Spleen (tissue), 11 donors: Measurements from ENCODE around the gene MBD2. TPM values are rescaled to one million over a fixed set of nuclear protein-coding genes. Genes with fewer than 3 reads are reported as not detected.

Source experiments
- DNase-seq: peaks from one replicate; pipeline ENCODE4 v3.0.0-alpha.2; 2020
- H3K27ac ChIP-seq, 8 donors: fragments of 200-600 bp; sonication (generic) in 7 of 8; 1 replicate in 4 of 8; 2 replicates in 4 of 8; pipeline versions ENCODE4 v1.5.0 to v1.8.0; 2016 to 2021; ENCODE audit warnings: inconsistent platforms in 4 of 8, mild to moderate bottlenecking in 4 of 8, moderate library complexity in 1 of 8
- H3K27me3 ChIP-seq, 7 donors: fragments of 200-600 bp; sonication (generic) in 6 of 7; replicated peaks in 1 of 7; 1 replicate in 4 of 7; 2 replicates in 3 of 7; pipeline versions ENCODE4 v1.5.0 to v1.8.0; 2016 to 2021; ENCODE audit warnings: inconsistent platforms in 3 of 7, mild to moderate bottlenecking in 1 of 7
- H3K36me3 ChIP-seq, 6 donors: fragments of 200-600 bp; sonication (generic) in 5 of 6; 1 replicate in 4 of 6; 2 replicates in 2 of 6; pipeline versions ENCODE4 v1.5.0 to v1.8.0; 2016 to 2021; ENCODE audit warnings: inconsistent platforms in 2 of 6
- H3K4me1 ChIP-seq, 6 donors: fragments of 200-600 bp; sonication (generic) in 5 of 6; 1 replicate in 3 of 6; 2 replicates in 3 of 6; pipeline versions ENCODE4 v1.5.0 to v1.8.0; 2016 to 2021; ENCODE audit warnings: inconsistent platforms in 3 of 6
- H3K4me3 ChIP-seq, 8 donors: fragments of 200-600 bp; sonication (generic) in 7 of 8; 1 replicate in 4 of 8; 2 replicates in 4 of 8; pipeline versions ENCODE4 v1.5.0 to v1.8.0; 2016 to 2021; ENCODE audit warnings: inconsistent platforms in 4 of 8, mild to moderate bottlenecking in 4 of 8, moderate library complexity in 2 of 8
- H3K9me3 ChIP-seq, 8 donors: fragments of 200-600 bp; sonication (generic) in 7 of 8; 1 replicate in 4 of 8; 2 replicates in 4 of 8; pipeline versions ENCODE4 v1.5.0 to v1.8.0; 2016 to 2021; ENCODE audit warnings: inconsistent platforms in 4 of 8
- CTCF ChIP-seq, 11 experiments: fragments of 200-600 bp in 7 of 11; fragments of 450-650 bp in 4 of 11; sonication (generic) in 4 of 11; IDR thresholded peaks in 8 of 11; conservative IDR thresholded peaks in 3 of 11; 1 replicate in 7 of 11; 2 replicates in 4 of 11; pipeline versions ENCODE4 v1.4.0 to v1.8.0; 2016 to 2021; ENCODE audit warnings: antibody characterized with exemption in 11 of 11, inconsistent platforms in 4 of 11, mild to moderate bottlenecking in 1 of 11
- POLR2A ChIP-seq, 3 donors: fragments of 450-650 bp; IDR thresholded peaks; one replicate each; pipeline ENCODE4 v1.5.1; 2017; ENCODE audit warnings: antibody characterized with exemption in 3 of 3, mild to moderate bottlenecking in 1 of 3
- POLR2AphosphoS5 ChIP-seq, 3 donors: sonication (generic); formaldehyde crosslinking; IDR thresholded peaks; one replicate each; pipeline ENCODE4 v1.5.1; 2017; ENCODE audit warnings: antibody characterized with exemption in 3 of 3
- WGBS, 5 donors: extraction: QIAGEN DNeasy Blood & Tissue Kit in 3 of 5; methylation state at CpG; one replicate each; pipeline versions ENCODE4 v1.1.5 to v1.1.7; 2013 to 2018; 5-methylcytosine and 5-hydroxymethylcytosine counted together
- intact Hi-C: fragments of 100-400 bp; cut with DNase I; formaldehyde crosslinking; loops from one replicate; pipeline ENCODE4 v1.15.0; 2023; ENCODE audit warnings: low total_unique reads
- polyA plus RNA-seq, 3 donors: library from polyadenylated mRNA; stranded (reverse); fragments of 200-250 nt; gene quantifications; one replicate each; pipeline ENCODE4 v1.2.1, GENCODE V29; 2013
- total RNA-seq, 7 donors: library from RNA; depleted of rRNA in 3 of 7; stranded (reverse); fragments of >200 nt in 3 of 7; fragmentation: NEBNext Ultra II Directional in 4 of 7; extraction: Animal tissue kit (Norgen Biotek cat#: 25700) in 4 of 7; gene quantifications; one replicate each; pipeline versions ENCODE4 v1.1.0 to v1.2.1, GENCODE V29; 2016 to 2021
- donor health status: healthy with polysubstance abuse.
- donor health status: DM: no; HTN: no; CAD: no; lungs with moderate emphysema.
- donor health status: DM: no; HTN: no; CAD: no.
- donor health status: Bipolar disorder and iron deficiency.
- donor health status: healthy.
- donor health status: DM: no; HTN: no; CAD: no.
- donor health status: DM: yes; HTN: yes; CAD: no.

Gene MBD2
- total and polyA plus RNA-seq, 10 donors, result 40.7 to 119 (median 54.9) TPM

- Histone ChIP-seq H3K27ac (no peak overlapping the region), H3K27me3 (no peaks in the 10 kb centered on the region), H3K4me3 (no peak overlapping the region), H3K36me3 (peaks cover 0 to 46% (median 16%) of the 10 kb centered on the region in 6 donors), H3K4me1 (no peaks in the 10 kb centered on the region), H3K9me3 (peaks cover 0 to 2% (median 0%) of the 10 kb centered on the region in 8 donors)
- whole genome bisulfite sequencing, 5 donors, result 68 to 79% (median 74%) methylated on average over 3 of the region's 3 CpGs
- no peak for DNase-seq
- TF ChIP-seq CTCF (IDR thresholded peaks at IDR 0.05 in 8 of 11, conservative IDR thresholded peaks at IDR 0.05 in 3 of 11), result no peak
- no peak for TF ChIP-seq POLR2AphosphoS5 (IDR thresholded peaks at IDR 0.05)
- no peak for TF ChIP-seq POLR2A (IDR thresholded peaks at IDR 0.05)
- intact Hi-C loops, result no loop called here
Measured at GRCh38 chr18:54149078-54149697, 75.3 kb downstream of the MBD2 start.

GRCh38 chr18:54148678-54149077, 75.8 kb downstream of the MBD2 start:
- WGBS, 5 donors, result 81 to 96% (median 91%) methylated on average over 4 of the region's 4 CpGs
- H3K4me1 ChIP-seq, result no peaks in the 10 kb centered on the region
- no peak for TF ChIP-seq POLR2AphosphoS5 (IDR thresholded peaks at IDR 0.05)
- no peak for TF ChIP-seq CTCF (IDR thresholded peaks at IDR 0.05 in 8 of 11, conservative IDR thresholded peaks at IDR 0.05 in 3 of 11)
- no peak for TF ChIP-seq POLR2A (IDR thresholded peaks at IDR 0.05)
- intact Hi-C loops, result no loop called here
- no peaks in the 10 kb centered on the region for H3K27me3 ChIP-seq
- no peak overlapping the region for H3K27ac ChIP-seq
- H3K36me3 ChIP-seq, result peaks cover 0 to 41% (median 12%) of the 10 kb centered on the region in 6 donors
- H3K9me3 ChIP-seq, result peaks cover under 1 to 7% (median 5%) of the 10 kb centered on the region in 8 donors
- no peak for DNase-seq
- no peak overlapping the region for H3K4me3 ChIP-seq

- H3K36me3 ChIP-seq, result peaks cover 0 to 36% (median 7%) of the 10 kb centered on the region in 6 donors
- H3K27ac ChIP-seq, result no peak overlapping the region
- H3K4me3 ChIP-seq, result no peak overlapping the region
- TF ChIP-seq POLR2AphosphoS5 (IDR thresholded peaks at IDR 0.05) (no peak), POLR2A (IDR thresholded peaks at IDR 0.05) (no peak), CTCF (IDR thresholded peaks at IDR 0.05 in 8 of 11, conservative IDR thresholded peaks at IDR 0.05 in 3 of 11) (no peak)
- H3K27me3 ChIP-seq, result no peaks in the 10 kb centered on the region
- peaks cover 4 to 12% (median 10%) of the 10 kb centered on the region in 8 donors for H3K9me3 ChIP-seq
- intact Hi-C loops, result no loop called here
- no peak for DNase-seq
- H3K4me1 ChIP-seq, result no peaks in the 10 kb centered on the region
Measured at GRCh38 chr18:54148151-54148550, 76.3 kb downstream of the MBD2 start.

- 60 to 80% (median 74%) methylated on average over 2 of the region's 2 CpGs for WGBS, 5 donors
- TF ChIP-seq POLR2AphosphoS5 (IDR thresholded peaks at IDR 0.05) (no peak), POLR2A (IDR thresholded peaks at IDR 0.05) (no peak), CTCF (IDR thresholded peaks at IDR 0.05 in 8 of 11, conservative IDR thresholded peaks at IDR 0.05 in 3 of 11) (no peak)
- H3K4me3 ChIP-seq, result no peak overlapping the region
Measured at GRCh38 chr18:54147439-54147838, 77.0 kb downstream of the MBD2 start.

More at GRCh38 chr18:54147439-54147838, 77.0 kb downstream of the MBD2 start:
- Histone ChIP-seq H3K27me3 (no peaks in the 10 kb centered on the region), H3K36me3 (peaks cover 0 to 28% (median 2%) of the 10 kb centered on the region in 6 donors), H3K27ac (no peak overlapping the region), H3K9me3 (peaks cover 4 to 18% (median 13%) of the 10 kb centered on the region in 8 donors), H3K4me1 (no peaks in the 10 kb centered on the region)
- intact Hi-C loops, result no loop called here
- DNase-seq, result no peak
